Embryonic facial prominence (tissue), 1 donor: Measurements from ENCODE around the gene OPCML.

ENCODE experiments used
- DNase-seq: peaks from one replicate; pipeline ENCODE4 v3.0.0-alpha.2; 2016; ENCODE audit errors: extremely low spot score

Gene OPCML

DNA sequence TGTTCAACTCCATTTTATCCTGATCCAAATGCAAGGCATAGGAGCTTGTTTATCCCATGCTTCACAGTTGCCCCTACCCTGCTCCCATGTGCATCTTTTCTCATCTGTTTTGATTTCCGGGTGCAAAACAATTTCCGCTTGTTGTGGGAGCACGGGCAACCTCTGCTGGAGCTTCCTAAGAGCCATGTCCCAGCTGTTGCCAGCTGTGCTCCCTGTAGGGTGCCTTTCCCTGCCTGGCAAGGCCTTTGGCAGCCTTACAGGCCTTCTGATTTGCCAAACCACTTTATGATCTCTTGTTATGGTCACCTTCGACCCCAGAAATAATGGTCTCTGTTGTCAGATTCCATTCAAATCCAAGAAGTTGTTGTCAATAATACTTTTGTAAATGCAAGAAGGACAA lies 1038.5 kb downstream of the OPCML start:
- DNase-seq: no peak

DNA sequence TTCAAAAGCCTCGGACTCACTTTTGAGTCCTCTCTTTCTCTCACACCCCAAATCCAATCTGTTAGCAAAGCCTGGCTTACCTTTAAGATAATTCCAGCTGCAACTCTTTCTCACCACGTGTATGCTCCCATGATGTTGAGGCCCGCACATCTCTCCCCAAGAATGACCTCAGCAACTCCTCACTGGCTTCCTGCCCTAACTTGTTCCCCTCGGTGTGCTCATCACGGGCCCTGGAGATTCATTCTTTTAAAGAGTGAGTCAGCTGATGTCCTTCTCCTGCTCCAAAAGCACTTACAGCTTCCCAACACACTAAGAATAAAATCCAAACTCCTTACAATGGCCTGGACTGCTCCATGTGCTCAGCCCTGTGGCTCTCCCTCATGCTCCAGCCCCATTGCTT lies 1041.3 kb downstream of the OPCML start:
- DNase-seq: no peak

DNA sequence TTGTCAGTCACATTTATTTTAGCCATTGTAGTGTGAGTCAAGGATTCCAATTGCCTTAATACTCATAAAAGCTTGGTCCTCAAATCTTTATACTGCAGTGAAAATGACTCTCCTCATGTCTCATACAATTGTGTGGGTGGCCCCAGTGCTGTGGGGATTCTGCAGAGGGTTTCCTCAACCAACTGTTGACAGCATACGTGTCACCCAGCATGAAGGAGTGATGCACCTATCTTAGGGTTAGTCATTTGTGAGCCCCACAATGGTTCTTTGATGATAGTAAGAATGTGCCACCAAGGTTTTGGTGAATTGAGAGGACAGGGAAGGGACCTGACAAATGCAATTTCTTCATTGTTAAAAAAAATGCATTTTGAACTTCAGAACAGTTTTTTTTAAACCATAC lies 1046.2 kb downstream of the OPCML start:
- no peak for DNase-seq

DNA sequence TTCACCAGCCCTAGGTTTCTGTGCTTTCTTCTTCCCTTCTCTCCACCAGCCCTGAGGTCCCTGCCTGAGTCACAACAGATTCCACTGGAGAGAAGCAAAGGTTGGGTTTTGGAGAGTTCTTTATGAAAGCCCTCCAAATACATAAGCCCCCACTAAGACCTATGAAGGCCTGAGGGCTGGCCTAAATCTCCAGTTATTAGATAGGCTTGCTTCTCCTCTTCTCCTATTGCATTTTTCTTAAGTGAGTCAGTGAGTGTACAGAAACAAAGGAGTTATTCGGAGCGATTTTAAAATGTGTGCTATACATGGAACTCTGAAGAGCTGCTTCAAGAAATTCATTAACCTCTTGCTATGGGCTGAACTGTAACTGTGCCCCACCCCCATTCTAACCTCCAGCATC lies 1057.3 kb downstream of the OPCML start:
- no peak for DNase-seq

DNA sequence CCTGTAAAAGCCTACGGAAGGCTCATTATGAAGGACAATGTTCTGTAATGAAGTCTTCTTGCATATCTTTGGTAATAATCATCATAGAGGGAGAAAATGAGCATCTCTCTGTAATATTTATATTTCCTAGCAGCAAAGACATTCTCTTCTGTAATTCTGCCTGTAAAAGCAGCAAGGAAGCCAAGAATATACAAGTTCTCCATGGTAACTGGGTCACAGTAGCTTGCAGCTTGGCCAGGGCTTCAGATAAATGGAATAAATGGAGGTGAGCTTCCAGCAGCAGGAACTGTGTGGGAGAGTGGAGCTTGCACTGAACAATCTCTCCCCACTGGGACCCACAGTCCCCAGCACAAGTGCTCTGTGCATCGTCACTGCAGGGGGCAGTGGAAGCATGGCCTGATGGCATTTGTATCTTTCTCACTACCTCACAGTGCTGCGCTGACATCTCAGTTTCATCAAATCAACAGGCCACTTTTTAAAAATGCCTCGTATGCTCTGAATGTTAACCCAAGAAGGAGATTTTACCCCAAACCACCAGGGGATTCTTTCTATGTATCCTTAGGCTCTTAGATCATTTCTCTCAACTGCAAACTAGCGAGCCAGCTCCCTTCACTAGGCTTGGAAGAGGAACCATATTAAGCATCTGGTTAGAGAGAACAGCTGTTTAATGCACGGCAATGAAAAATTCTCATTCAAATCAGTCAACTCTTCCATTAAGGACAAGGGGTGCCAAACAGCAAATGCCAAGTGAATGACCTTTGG lies 1059.7 kb downstream of the OPCML start:
- no peak for DNase-seq

DNA sequence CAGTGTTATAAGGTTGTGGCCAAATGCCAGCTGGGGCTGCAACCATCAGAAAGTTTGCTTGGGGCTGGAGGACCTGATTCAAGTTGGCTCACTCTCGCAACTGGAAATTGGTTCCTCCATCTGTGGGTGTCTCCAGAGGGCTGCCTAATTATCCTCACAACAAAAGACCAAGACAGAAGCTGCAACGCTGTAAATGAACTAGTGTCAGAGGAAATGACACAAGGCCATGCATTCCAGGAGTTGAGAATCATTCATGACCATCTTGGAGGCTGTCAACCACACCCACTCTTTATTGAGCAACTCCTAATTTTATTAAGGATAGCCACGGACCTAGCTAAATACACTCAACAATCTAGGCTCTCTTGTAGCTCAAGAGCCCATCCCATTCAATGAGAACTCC lies 1060.8 kb downstream of the OPCML start:
- DNase-seq: no peak

DNA sequence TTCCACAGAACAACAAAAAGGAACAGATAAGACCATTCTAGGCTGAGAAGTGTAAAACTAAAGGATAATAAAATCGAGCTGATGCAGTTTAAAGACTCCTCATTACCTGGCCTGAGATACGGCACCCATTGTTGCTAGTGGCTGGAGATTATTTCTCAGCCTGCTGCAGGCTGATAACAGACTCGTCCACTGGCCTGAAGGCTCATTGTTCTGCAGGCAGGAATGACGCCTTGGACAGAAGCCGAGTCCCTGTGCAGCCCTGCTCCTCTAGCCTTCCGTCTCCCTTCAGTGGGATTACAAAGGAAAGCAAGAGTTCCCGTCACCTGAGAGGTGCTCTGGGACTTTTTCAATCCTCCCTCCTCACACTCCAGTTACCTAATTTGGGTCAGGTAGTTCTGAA lies 1065.3 kb downstream of the OPCML start:
- DNase-seq: no peak

DNA sequence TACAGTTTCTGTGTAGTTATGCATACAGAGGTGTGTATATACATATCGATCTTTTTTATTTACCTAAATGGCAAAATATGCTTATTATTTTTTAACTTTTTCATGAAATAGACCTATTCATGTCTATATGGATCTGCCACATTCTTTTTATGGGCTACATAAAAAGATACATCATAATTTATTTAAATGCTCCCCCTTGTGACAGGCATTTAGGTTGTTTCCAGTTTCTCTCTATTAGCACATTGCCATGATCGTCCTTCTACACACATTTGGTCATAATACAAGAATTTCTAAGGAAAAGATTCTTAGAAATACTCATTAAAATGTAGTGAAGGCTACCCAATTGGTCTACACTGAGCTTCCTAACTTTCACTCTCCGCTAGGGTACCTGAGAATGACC lies 1067.4 kb downstream of the OPCML start:
- no peak for DNase-seq

DNA sequence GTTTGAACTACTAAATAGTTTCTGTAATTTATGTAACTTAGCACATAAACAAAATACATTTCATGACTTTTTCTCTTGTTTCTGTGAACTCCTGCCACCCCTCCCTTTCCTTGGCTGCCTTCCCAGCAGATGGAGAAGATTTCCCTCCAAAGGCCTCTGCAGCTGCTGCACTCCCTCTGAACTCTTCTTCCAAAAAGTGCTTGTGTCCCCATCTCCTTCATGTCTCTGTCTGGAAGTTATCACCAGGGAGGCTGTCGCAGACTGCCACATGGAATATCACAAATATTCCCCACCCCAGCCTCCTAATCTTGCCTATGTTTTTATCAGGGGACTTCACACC lies 1068.3 kb downstream of the OPCML start:
- DNase-seq: peak; percentile 75

DNA sequence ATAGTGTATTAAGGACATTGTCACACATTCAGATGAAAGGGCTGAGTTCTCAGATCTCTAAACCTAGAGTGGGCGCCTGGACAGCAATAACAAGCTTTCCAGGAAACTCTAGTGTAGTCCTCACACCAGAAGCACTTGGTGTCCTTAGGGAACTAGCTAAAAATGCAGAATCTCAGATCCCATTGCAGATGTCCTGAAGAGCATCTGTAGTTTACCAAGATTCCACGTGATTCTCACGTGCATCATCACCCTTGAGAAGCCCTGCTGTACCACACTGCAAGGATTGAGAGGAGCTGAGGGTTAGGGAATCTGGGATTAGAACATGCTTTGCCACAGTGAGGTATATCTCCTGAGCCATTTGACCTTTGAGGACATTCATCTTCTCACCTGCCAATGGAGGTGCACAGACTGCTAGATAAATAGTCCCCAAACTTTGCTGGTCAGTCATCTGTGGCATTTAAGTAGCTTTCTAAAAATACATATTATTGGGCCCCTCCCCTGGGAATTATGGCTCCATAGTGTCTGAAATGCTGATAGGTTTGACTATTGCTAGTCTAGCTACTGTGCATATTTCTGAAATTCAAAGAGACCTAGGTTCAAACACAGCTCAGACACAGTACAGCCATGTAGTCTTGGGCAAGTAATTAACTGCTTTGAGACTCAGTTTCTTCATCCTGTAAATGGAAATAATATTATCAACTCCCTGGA lies 1068.9 kb downstream of the OPCML start:
- DNase-seq: no peak

DNA sequence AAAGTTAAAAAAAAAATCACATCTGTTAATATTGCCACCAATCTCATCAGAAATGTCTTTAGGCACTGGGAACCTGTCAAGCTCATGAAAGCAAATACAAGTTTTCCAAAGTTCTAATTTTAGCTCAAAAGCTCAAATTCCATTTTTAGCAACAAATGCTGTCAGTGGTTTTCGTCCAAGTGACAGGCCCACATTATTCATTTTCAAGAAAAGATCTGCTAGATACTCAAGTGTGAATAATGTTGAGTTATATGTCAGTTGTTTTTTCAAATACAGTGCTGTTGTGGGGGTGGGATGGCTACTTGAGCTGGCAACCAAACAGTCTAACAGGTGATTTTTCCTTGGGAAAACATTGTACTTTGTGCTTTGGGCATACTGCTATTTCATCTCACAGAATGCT lies 1072.6 kb downstream of the OPCML start:
- DNase-seq: no peak

DNA sequence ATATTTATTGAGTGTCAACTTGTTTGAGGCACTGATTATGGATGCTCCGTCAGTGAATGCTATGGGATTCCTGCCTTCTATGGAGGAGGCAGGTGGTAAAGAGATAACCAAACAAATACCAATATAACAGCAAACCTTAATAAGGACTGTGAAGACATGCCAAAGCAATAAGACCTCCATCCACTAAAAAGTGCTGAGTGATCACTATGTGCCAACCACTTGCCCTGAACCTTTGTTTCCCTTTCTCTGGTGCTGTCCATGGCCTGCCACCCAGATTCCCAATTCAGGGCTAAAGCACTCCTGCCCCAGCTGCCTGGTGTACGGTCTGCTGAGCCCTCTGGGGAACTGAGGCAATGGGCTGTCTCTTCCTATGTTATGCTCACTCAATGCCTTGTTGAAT lies 1074.9 kb downstream of the OPCML start:
- no peak for DNase-seq

DNA sequence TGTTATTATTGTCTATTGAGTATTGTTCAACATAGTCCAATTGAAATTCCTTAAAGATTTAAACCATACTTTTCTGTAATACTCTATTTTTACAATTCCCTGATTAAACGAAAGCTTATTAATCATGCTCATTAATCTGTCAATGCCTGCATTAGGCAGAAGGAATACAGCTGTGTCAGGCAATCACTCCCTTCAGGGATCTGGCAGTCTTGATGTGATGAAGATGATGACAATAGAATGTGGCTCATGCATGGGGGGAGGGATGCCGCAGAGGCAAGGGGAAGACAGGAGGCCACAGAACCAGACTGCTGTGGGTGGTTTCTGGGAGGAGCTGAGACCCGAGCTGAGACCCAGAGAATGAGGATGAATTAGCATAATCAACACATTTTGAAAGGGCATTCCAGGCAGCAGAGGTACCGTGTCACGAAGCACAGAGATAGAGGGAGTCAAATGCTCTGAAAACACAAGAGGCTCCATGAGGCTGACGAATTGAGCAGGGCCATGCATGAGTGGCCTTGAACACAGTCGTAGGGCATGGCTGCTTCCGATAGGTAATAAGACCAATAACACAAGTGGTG lies 1075.5 kb downstream of the OPCML start:
- DNase-seq: no peak

DNA sequence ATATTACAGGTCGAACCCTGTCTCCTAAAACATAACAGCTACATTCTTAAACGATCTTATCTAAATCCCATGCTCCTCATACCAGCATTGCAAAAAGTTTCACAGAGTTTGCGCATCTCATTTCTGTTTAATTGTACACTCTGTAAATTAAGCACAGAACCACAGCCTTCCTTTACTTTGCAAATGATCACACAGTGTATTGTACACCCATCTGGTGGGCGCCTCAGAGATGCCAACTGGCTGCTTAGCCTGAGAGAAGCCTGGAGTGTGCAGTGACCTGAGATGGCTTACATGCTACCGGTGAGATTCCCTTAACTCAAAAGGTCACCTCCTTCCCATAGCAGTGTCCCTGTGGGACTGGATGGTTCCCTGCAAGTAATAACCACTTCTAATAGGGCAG lies 1077.3 kb downstream of the OPCML start:
- no peak for DNase-seq

DNA sequence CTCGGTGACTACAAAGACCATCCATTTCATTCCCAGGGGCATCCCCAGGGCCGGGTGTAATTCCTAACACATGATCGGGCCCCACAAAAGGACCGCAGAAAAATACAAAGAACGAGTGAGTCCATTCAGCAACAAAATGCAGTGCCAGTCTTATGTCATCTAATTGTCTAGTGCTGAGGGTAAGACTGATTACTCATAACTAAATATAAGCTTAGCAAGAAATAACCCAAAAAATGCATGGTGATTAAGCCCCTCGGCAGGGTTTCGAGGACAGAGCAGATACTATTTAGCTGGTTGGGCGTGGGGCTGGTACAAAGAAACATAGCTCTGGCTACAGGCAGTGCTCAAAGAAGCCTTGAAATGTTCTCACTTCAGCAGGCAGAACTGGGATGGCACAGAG lies 1078.9 kb downstream of the OPCML start:
- no peak for DNase-seq

DNA sequence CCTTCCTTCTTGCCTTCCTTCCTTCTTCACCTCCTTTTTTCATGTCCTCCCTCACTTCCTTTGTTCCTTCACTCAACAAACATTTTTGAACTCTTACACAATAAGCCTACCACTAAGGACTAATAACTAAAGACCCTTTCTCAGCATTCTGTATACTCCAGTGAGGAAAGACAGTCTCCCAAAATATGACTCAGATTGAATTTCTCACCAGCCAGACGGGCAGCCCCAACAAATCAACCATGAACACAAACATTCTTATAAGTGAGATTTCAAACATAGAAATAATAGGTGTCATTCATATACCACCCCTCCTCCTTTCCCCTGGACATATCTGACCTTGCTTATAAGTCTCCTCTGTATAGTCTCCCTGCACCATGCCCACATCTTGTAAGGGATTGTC lies 1079.7 kb downstream of the OPCML start:
- DNase-seq: no peak

DNA sequence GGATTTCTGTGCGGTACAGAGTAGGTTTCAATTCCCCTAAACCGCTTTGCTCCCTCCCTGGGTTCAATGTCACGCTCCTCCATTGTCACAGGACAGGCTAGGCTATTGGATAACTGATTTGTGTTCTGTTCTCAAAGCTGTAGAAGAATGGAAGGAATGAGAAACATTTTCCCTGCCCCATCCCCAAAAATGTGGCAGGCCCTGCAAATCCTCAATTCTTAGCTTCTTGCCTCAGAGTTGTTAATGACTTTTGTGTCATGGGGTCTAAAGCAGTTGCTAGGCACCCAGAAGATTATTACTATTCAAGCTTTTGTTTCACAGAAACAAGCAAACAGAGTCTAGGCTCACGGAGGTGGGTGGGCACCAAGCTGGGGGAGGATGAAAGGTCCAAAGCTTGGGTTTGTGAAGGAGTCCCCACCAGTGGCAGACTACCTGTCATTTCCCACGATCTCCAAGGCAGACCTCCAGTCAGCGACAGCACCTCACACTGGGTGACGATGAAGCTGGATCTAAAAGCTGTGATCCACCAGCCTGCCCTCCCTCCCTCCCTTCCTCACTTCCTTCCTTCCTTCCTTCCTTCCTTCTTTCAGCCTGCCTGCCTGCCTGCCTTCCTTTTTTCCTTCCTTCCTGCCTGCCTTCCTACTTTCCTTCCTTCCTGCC lies 1080.2 kb downstream of the OPCML start:
- no peak for DNase-seq

DNA sequence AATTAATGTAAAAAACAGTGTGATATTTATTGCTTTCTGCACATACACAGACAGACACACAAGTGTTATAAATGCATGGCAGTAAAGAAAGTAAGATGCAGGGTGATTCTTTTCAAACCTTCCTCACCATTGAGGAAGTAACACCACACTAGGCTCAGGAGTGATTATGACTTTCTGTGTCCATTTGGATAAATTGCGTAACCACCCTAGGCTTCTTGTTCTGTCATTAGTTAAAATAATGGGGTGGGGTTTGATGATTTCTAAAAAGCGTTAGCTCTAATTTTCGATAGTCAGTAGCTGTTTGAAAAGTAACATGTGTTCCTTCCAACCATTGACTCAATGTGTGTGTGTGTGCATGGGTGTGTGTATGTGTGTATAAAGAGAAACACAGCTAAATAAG lies 1081.7 kb downstream of the OPCML start:
- DNase-seq: no peak

DNA sequence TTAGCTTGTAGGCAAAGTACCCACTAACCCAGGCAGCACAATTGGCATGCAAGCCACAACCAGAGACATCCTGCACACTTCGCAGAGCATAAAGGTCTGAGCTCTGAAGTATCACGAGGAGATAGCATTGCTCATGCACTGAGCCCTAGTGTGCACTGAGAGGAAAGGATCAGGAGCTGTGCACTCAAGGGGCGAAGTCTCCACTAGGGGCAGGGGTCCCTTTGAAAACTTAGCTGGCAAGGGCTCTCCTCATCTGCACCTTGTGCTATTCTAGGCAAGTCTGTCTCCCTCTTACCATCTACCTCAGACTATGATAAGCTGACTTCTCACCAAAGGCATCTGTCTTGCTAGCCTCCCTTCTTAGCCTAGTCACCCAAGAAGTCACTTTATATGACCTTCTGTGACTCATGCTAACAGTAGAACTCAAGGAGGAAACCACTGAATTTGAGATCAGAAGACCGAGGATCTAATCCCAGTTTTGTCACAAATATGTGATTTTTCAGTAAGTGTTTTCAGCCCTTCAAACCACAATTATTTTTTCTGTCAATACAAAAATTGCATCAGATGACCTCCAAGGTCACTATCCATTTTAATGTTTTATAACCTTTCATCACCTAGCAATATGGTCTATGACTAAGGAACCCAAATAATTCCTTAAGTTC lies 1083.8 kb downstream of the OPCML start:
- no peak for DNase-seq

DNA sequence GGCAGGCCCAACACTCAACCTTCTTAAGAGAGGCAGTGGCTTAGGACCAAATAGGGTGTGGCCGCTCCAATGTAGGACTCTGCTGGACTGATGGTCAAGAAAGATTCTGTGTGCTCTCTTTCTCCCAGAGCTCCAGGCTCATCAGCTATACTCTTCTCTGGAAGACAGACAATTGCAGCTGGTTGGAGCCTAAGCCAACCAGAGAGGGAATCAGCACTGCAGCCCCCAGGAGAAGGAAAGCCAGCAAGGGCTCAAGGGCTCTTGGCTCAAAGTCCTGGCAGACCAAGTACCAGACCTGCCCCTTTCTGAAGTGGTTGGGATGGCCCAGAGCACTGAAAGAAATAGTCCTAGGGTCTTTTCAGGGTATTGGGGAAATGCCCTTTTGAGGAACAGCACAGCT lies 1084.5 kb downstream of the OPCML start:
- DNase-seq: no peak

DNA sequence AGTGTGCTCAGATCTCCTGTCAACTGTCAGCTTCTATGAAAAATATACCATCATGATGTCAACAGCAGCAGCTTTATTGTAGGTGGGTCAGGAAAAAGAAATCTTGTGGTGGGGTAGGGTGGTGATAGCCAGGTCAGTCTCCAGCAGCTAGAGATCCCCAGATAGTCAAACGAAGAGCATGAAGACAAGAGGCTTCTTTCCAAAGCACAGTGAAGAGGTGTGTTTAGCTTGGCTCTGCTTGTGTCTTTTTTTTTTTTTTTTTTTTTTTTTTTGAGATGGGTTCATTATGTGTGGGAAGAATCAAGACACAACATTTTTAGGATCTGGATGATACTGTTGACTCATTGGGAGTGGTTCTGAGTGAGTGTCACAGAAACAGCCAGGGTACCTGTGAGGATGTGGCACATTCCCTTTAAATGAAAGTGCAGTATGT lies 1086.4 kb downstream of the OPCML start:
- no peak for DNase-seq

DNA sequence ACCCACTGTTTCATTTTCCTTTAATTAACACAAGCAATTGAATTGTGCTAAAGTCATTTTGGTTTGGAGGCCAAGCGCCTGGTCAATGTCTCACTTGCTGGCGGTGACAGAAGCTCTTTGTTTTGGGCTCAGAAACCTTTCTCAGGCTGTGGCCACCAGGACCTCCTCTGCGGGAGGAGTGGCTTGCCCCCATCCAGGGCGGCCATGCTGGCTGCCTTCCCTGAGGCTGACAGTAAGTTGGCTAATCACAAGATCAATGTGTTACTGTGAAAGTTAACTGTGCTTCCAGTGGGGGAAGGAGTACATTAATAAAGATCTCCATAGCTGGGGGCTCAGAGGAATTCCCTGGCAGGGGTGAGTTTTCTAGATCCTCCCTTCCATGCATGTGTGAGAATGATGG lies 1087.4 kb downstream of the OPCML start:
- no peak for DNase-seq
